H9 (cell line): ENCODE data around the gene DNM1. TPM values are rescaled to one million over a fixed set of nuclear protein-coding genes. Genes with fewer than 3 reads are reported as not detected.

ENCODE experiments used
- DNase-seq: peaks from one replicate; pipeline ENCODE4 v3.0.0-alpha.2; 2017
- H2AFZ ChIP-seq: one replicate; pipeline ENCODE4 v1.6.1; 2013; ENCODE audit warnings: mild to moderate bottlenecking, low read length, control low read depth, moderate library complexity
- H2AK5ac ChIP-seq: 2 replicates; pipeline ENCODE4 v1.6.1; 2013; ENCODE audit warnings: low read length, control low read depth, mixed read lengths; ENCODE audit not compliant: insufficient read length
- H2BK120ac ChIP-seq: one replicate; pipeline ENCODE4 v1.6.1; 2013; ENCODE audit warnings: low read depth, mild to moderate bottlenecking, low read length, control low read depth, inconsistent platforms; ENCODE audit not compliant: poor library complexity, severe bottlenecking
- H2BK12ac ChIP-seq: 2 replicates; pipeline ENCODE4 v1.6.1; 2013; ENCODE audit warnings: low read length, control low read depth, mixed read lengths, low read depth; ENCODE audit not compliant: insufficient read length
- H2BK15ac ChIP-seq: 2 replicates; pipeline ENCODE4 v1.6.1; 2013; ENCODE audit warnings: low read depth, low read length, control low read depth
- H2BK20ac ChIP-seq: one replicate; pipeline ENCODE4 v1.6.1; 2013; ENCODE audit warnings: low read depth, mild to moderate bottlenecking, low read length, control low read depth, inconsistent platforms; ENCODE audit not compliant: poor library complexity, severe bottlenecking
- H2BK5ac ChIP-seq: 2 replicates; pipeline ENCODE4 v1.6.1; 2013; ENCODE audit warnings: low read length, control low read depth, mixed read lengths; ENCODE audit not compliant: insufficient read length
- H3K14ac ChIP-seq: 2 replicates; pipeline ENCODE4 v1.6.1; 2013; ENCODE audit warnings: low read length, control low read depth; ENCODE audit not compliant: insufficient read depth
- H3K18ac ChIP-seq: 2 replicates; pipeline ENCODE4 v1.6.1; 2013; ENCODE audit warnings: low read depth, mild to moderate bottlenecking, mixed read lengths, low read length, control low read depth; ENCODE audit not compliant: insufficient read length
- H3K23ac ChIP-seq: 2 replicates; pipeline ENCODE4 v1.6.1; 2013; ENCODE audit warnings: low read length, control low read depth, mixed read lengths, low read depth; ENCODE audit not compliant: insufficient read length
- H3K23me2 ChIP-seq: 2 replicates; pipeline ENCODE4 v1.6.1; 2013; ENCODE audit warnings: low read depth, mild to moderate bottlenecking, mixed read lengths, low read length, control low read depth; ENCODE audit not compliant: insufficient read length, poor library complexity, severe bottlenecking
- H3K27ac ChIP-seq: 2 replicates; pipeline ENCODE4 v1.5.1; 2013; ENCODE audit warnings: low read length, control low read depth, mixed read lengths, low read depth; ENCODE audit not compliant: insufficient read length
- H3K27me3 ChIP-seq: 2 replicates; pipeline ENCODE4 v1.6.1; 2013; ENCODE audit warnings: low read length, control low read depth, inconsistent platforms; ENCODE audit not compliant: insufficient read depth
- H3K4ac ChIP-seq: 2 replicates; pipeline ENCODE4 v1.6.1; 2013; ENCODE audit warnings: low read depth, mild to moderate bottlenecking, control low read depth, inconsistent platforms, low read length, moderate library complexity
- H3K4me1 ChIP-seq: 2 replicates; pipeline ENCODE4 v1.6.1; 2013; ENCODE audit warnings: low read length, control low read depth, inconsistent platforms; ENCODE audit not compliant: insufficient read depth
- H3K4me2 ChIP-seq: 2 replicates; pipeline ENCODE4 v1.6.1; 2013; ENCODE audit warnings: low read length, control low read depth, mixed read lengths; ENCODE audit not compliant: insufficient read length, insufficient read depth
- H3K56ac ChIP-seq: 2 replicates; pipeline ENCODE4 v1.6.1; 2013; ENCODE audit warnings: low read depth, mild to moderate bottlenecking, mixed read lengths, low read length, control low read depth; ENCODE audit not compliant: insufficient read length
- H3K79me1 ChIP-seq: 2 replicates; pipeline ENCODE4 v1.6.1; 2013; ENCODE audit warnings: low read depth, mild to moderate bottlenecking, moderate library complexity, low read length, control low read depth, inconsistent platforms; ENCODE audit not compliant: insufficient read depth, poor library complexity, severe bottlenecking
- H3K79me2 ChIP-seq: 2 replicates; pipeline ENCODE4 v1.6.1; 2013; ENCODE audit warnings: low read length, control low read depth, inconsistent platforms; ENCODE audit not compliant: insufficient read depth
- H3K9ac ChIP-seq: 2 replicates; pipeline ENCODE4 v1.6.1; 2013; ENCODE audit warnings: low read length, control low read depth, mixed read lengths; ENCODE audit not compliant: insufficient read length; ENCODE audit errors: extremely low read depth
- H3K9me3 ChIP-seq: one replicate; pipeline ENCODE4 v1.6.1; 2013; ENCODE audit warnings: low read depth, low read length, inconsistent platforms; ENCODE audit not compliant: control insufficient read depth
- H3T11ph ChIP-seq: one replicate; pipeline ENCODE4 v1.6.1; 2013; ENCODE audit warnings: mild to moderate bottlenecking, low read length, control low read depth, inconsistent platforms
- H4K20me1 ChIP-seq: one replicate; pipeline ENCODE4 v1.6.1; 2013; ENCODE audit not compliant: control insufficient read depth, insufficient read length, insufficient read depth
- H4K5ac ChIP-seq: 2 replicates; pipeline ENCODE4 v1.6.1; 2013; ENCODE audit warnings: low read depth, mild to moderate bottlenecking, mixed read lengths, low read length, control low read depth; ENCODE audit not compliant: insufficient read length
- H4K8ac ChIP-seq: replicated peaks from 2 replicates; pipeline ENCODE4 v1.6.1; 2013; ENCODE audit warnings: low read length, control low read depth, mixed read lengths, low read depth; ENCODE audit not compliant: insufficient read length
- H4K91ac ChIP-seq: 2 replicates; pipeline ENCODE4 v1.6.1; 2013; ENCODE audit warnings: low read depth, mild to moderate bottlenecking, moderate library complexity, mixed read lengths, low read length, control low read depth; ENCODE audit not compliant: insufficient read length
- H3K27ac Mint-ChIP-seq, 3 experiments: 2 replicates in 2 of 3; 3 replicates in 1 of 3; pipeline ENCODE4 v1.8.0; 2020 to 2021; ENCODE audit warnings: mixed read lengths in 3 of 3, mild to moderate bottlenecking in 1 of 3, moderate library complexity in 1 of 3
- H3K27me3 Mint-ChIP-seq: 2 replicates; pipeline ENCODE4 v1.8.0; 2021; ENCODE audit warnings: low read depth, mild to moderate bottlenecking, moderate library complexity, mixed read lengths
- H3K36me3 Mint-ChIP-seq, 3 experiments: 2 replicates in 2 of 3; 3 replicates in 1 of 3; pipeline ENCODE4 v1.8.0; 2020 to 2021; ENCODE audit warnings: low read depth in 3 of 3, mixed read lengths in 3 of 3; ENCODE audit not compliant: insufficient read depth in 1 of 3
- H3K4me1 Mint-ChIP-seq, 2 experiments: 2 replicates each; pipeline ENCODE4 v1.8.0; 2020; ENCODE audit warnings: mixed read lengths in 2 of 2
- H3K4me3 Mint-ChIP-seq, 2 experiments: 2 replicates in 1 of 2; 3 replicates in 1 of 2; pipeline ENCODE4 v1.8.0; 2020 to 2021; ENCODE audit warnings: mild to moderate bottlenecking in 2 of 2, mixed read lengths in 2 of 2, moderate library complexity in 1 of 2
- H3K9me3 Mint-ChIP-seq, 2 experiments: 2 replicates in 1 of 2; 3 replicates in 1 of 2; pipeline ENCODE4 v1.8.0; 2020; ENCODE audit warnings: mild to moderate bottlenecking in 2 of 2, mixed read lengths in 2 of 2, moderate library complexity in 1 of 2
- CTCF ChIP-seq: fragments of 200-600 bp; sonication (generic); conservative IDR thresholded peaks from 3 replicates; pipeline ENCODE4 v1.8.0; 2021; ENCODE audit warnings: antibody characterized with exemption, mild to moderate bottlenecking
- WGBS: extraction: QIAGEN DNeasy Blood & Tissue Kit; methylation state at CpG from one replicate; pipeline ENCODE4 v1.1.7; 2013; ENCODE audit warnings: missing lambda C conversion rate, low lambda C conversion rate, mixed read lengths; ENCODE audit not compliant: insufficient read length; ENCODE audit errors: extremely low coverage; 5-methylcytosine and 5-hydroxymethylcytosine counted together
- total RNA-seq: library from RNA; stranded (reverse); gene quantifications from 2 replicates; pipeline ENCODE4 v1.2.1, GENCODE V29; 2021

Gene DNM1
- total RNA-seq, 1 experiment from 2014 or later, result 58.0 TPM

DNA sequence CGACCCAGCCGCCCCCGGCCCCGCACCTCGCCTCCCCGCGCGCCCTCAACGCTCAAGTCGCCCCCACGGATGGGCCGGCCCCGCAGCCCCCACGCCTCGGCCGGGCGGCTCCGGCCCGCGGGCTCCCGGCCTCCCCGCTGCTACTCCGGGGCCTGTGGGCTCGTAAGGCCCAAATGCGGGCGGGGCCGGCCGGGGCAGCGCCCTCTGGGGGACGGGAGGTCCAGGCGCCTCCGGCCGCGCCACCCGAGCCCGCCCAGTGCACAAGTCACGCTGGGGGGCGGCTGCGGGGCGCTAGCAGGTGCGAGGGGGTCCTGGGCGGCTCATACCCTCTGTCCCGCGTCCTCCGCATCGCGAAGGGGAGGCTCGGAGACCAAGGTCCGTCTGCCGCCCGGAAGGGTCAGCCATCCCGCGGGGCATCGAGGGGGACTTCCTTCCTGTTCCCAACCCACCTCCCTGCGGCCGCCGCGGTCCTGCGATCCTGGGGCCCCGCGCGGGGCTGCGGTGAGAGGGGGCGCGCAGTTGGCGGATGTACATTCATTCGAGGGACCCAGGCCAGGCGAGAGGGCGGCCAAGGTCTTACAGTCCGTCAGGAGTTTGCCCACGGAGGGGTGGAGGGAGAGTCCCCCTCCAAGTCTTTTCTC is 11.7 kb upstream of the DNM1 start, which contains the start of gene CIZ1:
TSS of gene CIZ1 (minus strand) at position 167 of the 641 bp plus-strand sequence. CDS start 715 bp downstream, outside the sequence.
- peak; percentile 85 for TF ChIP-seq CTCF
- H4K91ac ChIP-seq, result no peak within 1 kb of the TSS
- no peak within 1 kb of the TSS for H2BK120ac ChIP-seq
- H2BK12ac ChIP-seq, result no peak within 1 kb of the TSS
- H3K9me3 ChIP-seq, result no peaks in the 10 kb centered on the region
- WGBS, result no CpG with 5 or more reads among the region's 71 CpGs
- H2AFZ ChIP-seq, result no peak within 1 kb of the TSS
- H4K20me1 ChIP-seq, result no peaks in the 10 kb centered on the region
- H3K36me3 Mint-ChIP-seq, result peaks cover 11 to 30% (median 23%) of the 10 kb centered on the region in 3 experiments; a peak in 6 of 7 replicates
- H2BK20ac ChIP-seq, result no peak within 1 kb of the TSS
- H3K23ac ChIP-seq, result no peak within 1 kb of the TSS
- peak; percentile 75 for DNase-seq
- H3T11ph ChIP-seq, result no peak within 1 kb of the TSS
- H3K9me3 Mint-ChIP-seq, result no peaks in the 10 kb centered on the region
- no peak within 1 kb of the TSS for H4K5ac ChIP-seq
- peaks cover 9 to 14% of the 10 kb centered on the region in 2 experiments for H3K4me1 Mint-ChIP-seq
- no peak within 1 kb of the TSS for H2AK5ac ChIP-seq
- H3K4me3 Mint-ChIP-seq, result peak within 1 kb of the TSS; percentile 84 to 97
- H3K4ac ChIP-seq, result no peak within 1 kb of the TSS
- no peaks in the 10 kb centered on the region for H3K79me1 ChIP-seq
- no peaks in the 10 kb centered on the region for H3K79me2 ChIP-seq
- H3K4me1 ChIP-seq, result no peaks in the 10 kb centered on the region
- H3K56ac ChIP-seq, result no peak within 1 kb of the TSS
- H3K14ac ChIP-seq, result peak within 1 kb of the TSS; percentile 65
- no peak within 1 kb of the TSS for H2BK15ac ChIP-seq
- no peaks in the 10 kb centered on the region for H3K27me3 ChIP-seq
- H3K27me3 Mint-ChIP-seq, result no peaks in the 10 kb centered on the region
- H4K8ac ChIP-seq, result no peak within 1 kb of the TSS
- peak within 1 kb of the TSS in 2 of 3 experiments; percentile 65 to 85; a peak in 4 of 7 replicates for H3K27ac Mint-ChIP-seq
- no peak within 1 kb of the TSS for H2BK5ac ChIP-seq
- no peak within 1 kb of the TSS for H3K27ac ChIP-seq
- peaks cover 11% of the 10 kb centered on the region for H3K23me2 ChIP-seq
- H3K9ac ChIP-seq, result peak within 1 kb of the TSS; percentile 61
- H3K18ac ChIP-seq, result peak within 1 kb of the TSS; percentile 74
- peak within 1 kb of the TSS; percentile 89 for H3K4me2 ChIP-seq
